H9 (cell line): ENCODE data around the gene GPR34. TPM values are rescaled to one million over a fixed set of nuclear protein-coding genes. Genes with fewer than 3 reads are reported as not detected.

ENCODE experiments used
- DNase-seq: peaks from one replicate; pipeline ENCODE4 v3.0.0-alpha.2; 2017
- H2AFZ ChIP-seq: one replicate; pipeline ENCODE4 v1.6.1; 2013; ENCODE audit warnings: mild to moderate bottlenecking, low read length, control low read depth, moderate library complexity
- H2AK5ac ChIP-seq: 2 replicates; pipeline ENCODE4 v1.6.1; 2013; ENCODE audit warnings: low read length, control low read depth, mixed read lengths; ENCODE audit not compliant: insufficient read length
- H2BK120ac ChIP-seq: one replicate; pipeline ENCODE4 v1.6.1; 2013; ENCODE audit warnings: low read depth, mild to moderate bottlenecking, low read length, control low read depth, inconsistent platforms; ENCODE audit not compliant: poor library complexity, severe bottlenecking
- H2BK12ac ChIP-seq: 2 replicates; pipeline ENCODE4 v1.6.1; 2013; ENCODE audit warnings: low read length, control low read depth, mixed read lengths, low read depth; ENCODE audit not compliant: insufficient read length
- H2BK15ac ChIP-seq: 2 replicates; pipeline ENCODE4 v1.6.1; 2013; ENCODE audit warnings: low read depth, low read length, control low read depth
- H2BK20ac ChIP-seq: one replicate; pipeline ENCODE4 v1.6.1; 2013; ENCODE audit warnings: low read depth, mild to moderate bottlenecking, low read length, control low read depth, inconsistent platforms; ENCODE audit not compliant: poor library complexity, severe bottlenecking
- H2BK5ac ChIP-seq: 2 replicates; pipeline ENCODE4 v1.6.1; 2013; ENCODE audit warnings: low read length, control low read depth, mixed read lengths; ENCODE audit not compliant: insufficient read length
- H3K14ac ChIP-seq: 2 replicates; pipeline ENCODE4 v1.6.1; 2013; ENCODE audit warnings: low read length, control low read depth; ENCODE audit not compliant: insufficient read depth
- H3K18ac ChIP-seq: 2 replicates; pipeline ENCODE4 v1.6.1; 2013; ENCODE audit warnings: low read depth, mild to moderate bottlenecking, mixed read lengths, low read length, control low read depth; ENCODE audit not compliant: insufficient read length
- H3K23ac ChIP-seq: 2 replicates; pipeline ENCODE4 v1.6.1; 2013; ENCODE audit warnings: low read length, control low read depth, mixed read lengths, low read depth; ENCODE audit not compliant: insufficient read length
- H3K23me2 ChIP-seq: 2 replicates; pipeline ENCODE4 v1.6.1; 2013; ENCODE audit warnings: low read depth, mild to moderate bottlenecking, mixed read lengths, low read length, control low read depth; ENCODE audit not compliant: insufficient read length, poor library complexity, severe bottlenecking
- H3K27ac ChIP-seq: 2 replicates; pipeline ENCODE4 v1.5.1; 2013; ENCODE audit warnings: low read length, control low read depth, mixed read lengths, low read depth; ENCODE audit not compliant: insufficient read length
- H3K27me3 ChIP-seq: 2 replicates; pipeline ENCODE4 v1.6.1; 2013; ENCODE audit warnings: low read length, control low read depth, inconsistent platforms; ENCODE audit not compliant: insufficient read depth
- H3K4ac ChIP-seq: 2 replicates; pipeline ENCODE4 v1.6.1; 2013; ENCODE audit warnings: low read depth, mild to moderate bottlenecking, control low read depth, inconsistent platforms, low read length, moderate library complexity
- H3K4me1 ChIP-seq: 2 replicates; pipeline ENCODE4 v1.6.1; 2013; ENCODE audit warnings: low read length, control low read depth, inconsistent platforms; ENCODE audit not compliant: insufficient read depth
- H3K4me2 ChIP-seq: 2 replicates; pipeline ENCODE4 v1.6.1; 2013; ENCODE audit warnings: low read length, control low read depth, mixed read lengths; ENCODE audit not compliant: insufficient read length, insufficient read depth
- H3K56ac ChIP-seq: 2 replicates; pipeline ENCODE4 v1.6.1; 2013; ENCODE audit warnings: low read depth, mild to moderate bottlenecking, mixed read lengths, low read length, control low read depth; ENCODE audit not compliant: insufficient read length
- H3K79me1 ChIP-seq: 2 replicates; pipeline ENCODE4 v1.6.1; 2013; ENCODE audit warnings: low read depth, mild to moderate bottlenecking, moderate library complexity, low read length, control low read depth, inconsistent platforms; ENCODE audit not compliant: insufficient read depth, poor library complexity, severe bottlenecking
- H3K79me2 ChIP-seq: 2 replicates; pipeline ENCODE4 v1.6.1; 2013; ENCODE audit warnings: low read length, control low read depth, inconsistent platforms; ENCODE audit not compliant: insufficient read depth
- H3K9ac ChIP-seq: 2 replicates; pipeline ENCODE4 v1.6.1; 2013; ENCODE audit warnings: low read length, control low read depth, mixed read lengths; ENCODE audit not compliant: insufficient read length; ENCODE audit errors: extremely low read depth
- H3K9me3 ChIP-seq: one replicate; pipeline ENCODE4 v1.6.1; 2013; ENCODE audit warnings: low read depth, low read length, inconsistent platforms; ENCODE audit not compliant: control insufficient read depth
- H3T11ph ChIP-seq: one replicate; pipeline ENCODE4 v1.6.1; 2013; ENCODE audit warnings: mild to moderate bottlenecking, low read length, control low read depth, inconsistent platforms
- H4K20me1 ChIP-seq: one replicate; pipeline ENCODE4 v1.6.1; 2013; ENCODE audit not compliant: control insufficient read depth, insufficient read length, insufficient read depth
- H4K5ac ChIP-seq: 2 replicates; pipeline ENCODE4 v1.6.1; 2013; ENCODE audit warnings: low read depth, mild to moderate bottlenecking, mixed read lengths, low read length, control low read depth; ENCODE audit not compliant: insufficient read length
- H4K8ac ChIP-seq: replicated peaks from 2 replicates; pipeline ENCODE4 v1.6.1; 2013; ENCODE audit warnings: low read length, control low read depth, mixed read lengths, low read depth; ENCODE audit not compliant: insufficient read length
- H4K91ac ChIP-seq: 2 replicates; pipeline ENCODE4 v1.6.1; 2013; ENCODE audit warnings: low read depth, mild to moderate bottlenecking, moderate library complexity, mixed read lengths, low read length, control low read depth; ENCODE audit not compliant: insufficient read length
- H3K27ac Mint-ChIP-seq, 3 experiments: 2 replicates in 2 of 3; 3 replicates in 1 of 3; pipeline ENCODE4 v1.8.0; 2020 to 2021; ENCODE audit warnings: mixed read lengths in 3 of 3, mild to moderate bottlenecking in 1 of 3, moderate library complexity in 1 of 3
- H3K27me3 Mint-ChIP-seq: 2 replicates; pipeline ENCODE4 v1.8.0; 2021; ENCODE audit warnings: low read depth, mild to moderate bottlenecking, moderate library complexity, mixed read lengths
- H3K36me3 Mint-ChIP-seq, 3 experiments: 2 replicates in 2 of 3; 3 replicates in 1 of 3; pipeline ENCODE4 v1.8.0; 2020 to 2021; ENCODE audit warnings: low read depth in 3 of 3, mixed read lengths in 3 of 3; ENCODE audit not compliant: insufficient read depth in 1 of 3
- H3K4me1 Mint-ChIP-seq, 2 experiments: 2 replicates each; pipeline ENCODE4 v1.8.0; 2020; ENCODE audit warnings: mixed read lengths in 2 of 2
- H3K4me3 Mint-ChIP-seq, 2 experiments: 2 replicates in 1 of 2; 3 replicates in 1 of 2; pipeline ENCODE4 v1.8.0; 2020 to 2021; ENCODE audit warnings: mild to moderate bottlenecking in 2 of 2, mixed read lengths in 2 of 2, moderate library complexity in 1 of 2
- H3K9me3 Mint-ChIP-seq, 2 experiments: 2 replicates in 1 of 2; 3 replicates in 1 of 2; pipeline ENCODE4 v1.8.0; 2020; ENCODE audit warnings: mild to moderate bottlenecking in 2 of 2, mixed read lengths in 2 of 2, moderate library complexity in 1 of 2
- WGBS: extraction: QIAGEN DNeasy Blood & Tissue Kit; methylation state at CpG from one replicate; pipeline ENCODE4 v1.1.7; 2013; ENCODE audit warnings: missing lambda C conversion rate, low lambda C conversion rate, mixed read lengths; ENCODE audit not compliant: insufficient read length; ENCODE audit errors: extremely low coverage; 5-methylcytosine and 5-hydroxymethylcytosine counted together
- total RNA-seq: library from RNA; stranded (reverse); gene quantifications from 2 replicates; pipeline ENCODE4 v1.2.1, GENCODE V29; 2021
- TF ChIP-seq, protein P1 (sequence below): fragments of 200-600 bp; sonication (generic); conservative IDR thresholded peaks from 3 replicates; pipeline ENCODE4 v1.8.0; 2021; ENCODE audit warnings: antibody characterized with exemption, mild to moderate bottlenecking

Gene GPR34
- total RNA-seq, 1 experiment from 2014 or later, result not detected

- H3K79me2 ChIP-seq, result no peaks in the 10 kb centered on the region
- no peak overlapping the region for H3K56ac ChIP-seq
- H3K9ac ChIP-seq, result no peak overlapping the region
- no peak overlapping the region for H2AFZ ChIP-seq
- TF ChIP-seq, protein P1, sequence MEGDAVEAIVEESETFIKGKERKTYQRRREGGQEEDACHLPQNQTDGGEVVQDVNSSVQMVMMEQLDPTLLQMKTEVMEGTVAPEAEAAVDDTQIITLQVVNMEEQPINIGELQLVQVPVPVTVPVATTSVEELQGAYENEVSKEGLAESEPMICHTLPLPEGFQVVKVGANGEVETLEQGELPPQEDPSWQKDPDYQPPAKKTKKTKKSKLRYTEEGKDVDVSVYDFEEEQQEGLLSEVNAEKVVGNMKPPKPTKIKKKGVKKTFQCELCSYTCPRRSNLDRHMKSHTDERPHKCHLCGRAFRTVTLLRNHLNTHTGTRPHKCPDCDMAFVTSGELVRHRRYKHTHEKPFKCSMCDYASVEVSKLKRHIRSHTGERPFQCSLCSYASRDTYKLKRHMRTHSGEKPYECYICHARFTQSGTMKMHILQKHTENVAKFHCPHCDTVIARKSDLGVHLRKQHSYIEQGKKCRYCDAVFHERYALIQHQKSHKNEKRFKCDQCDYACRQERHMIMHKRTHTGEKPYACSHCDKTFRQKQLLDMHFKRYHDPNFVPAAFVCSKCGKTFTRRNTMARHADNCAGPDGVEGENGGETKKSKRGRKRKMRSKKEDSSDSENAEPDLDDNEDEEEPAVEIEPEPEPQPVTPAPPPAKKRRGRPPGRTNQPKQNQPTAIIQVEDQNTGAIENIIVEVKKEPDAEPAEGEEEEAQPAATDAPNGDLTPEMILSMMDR, result no peak
- no peaks in the 10 kb centered on the region for H4K20me1 ChIP-seq
- H3K4me3 Mint-ChIP-seq, result no peak overlapping the region
- no peak overlapping the region for H4K5ac ChIP-seq
- H3K79me1 ChIP-seq, result no peaks in the 10 kb centered on the region
- H3K18ac ChIP-seq, result no peak overlapping the region
- WGBS, result no CpG with 5 or more reads among the region's 1 CpG
- no peak overlapping the region for H2BK12ac ChIP-seq
- H3K27me3 ChIP-seq, result no peaks in the 10 kb centered on the region
- H3K36me3 Mint-ChIP-seq, result peaks cover 5 to 11% (median 5%) of the 10 kb centered on the region in 3 experiments; a peak in 4 of 7 replicates
- peaks cover 14% of the 10 kb centered on the region; the same call in 1 of the 2 replicates for H3K4me1 ChIP-seq
- H2AK5ac ChIP-seq, result no peak overlapping the region
- H3K4me2 ChIP-seq, result no peak overlapping the region
- no peak overlapping the region for H3K23ac ChIP-seq
- H4K91ac ChIP-seq, result no peak overlapping the region
- H3K14ac ChIP-seq, result no peak overlapping the region; the same call in 1 of the 2 replicates
- no peak overlapping the region for H2BK20ac ChIP-seq
- H2BK5ac ChIP-seq, result no peak overlapping the region
- no peak overlapping the region for H3T11ph ChIP-seq
- H3K4me1 Mint-ChIP-seq, result peaks cover 21 to 37% of the 10 kb centered on the region in 2 experiments
- H3K9me3 ChIP-seq, result no peaks in the 10 kb centered on the region
- no peak for DNase-seq
- H3K9me3 Mint-ChIP-seq, result peaks cover 47 to 53% of the 10 kb centered on the region in 2 experiments
- no peak overlapping the region for H2BK15ac ChIP-seq
- H3K27ac Mint-ChIP-seq, result no peak overlapping the region
- no peak overlapping the region for H3K27ac ChIP-seq
- no peak overlapping the region for H2BK120ac ChIP-seq
- H3K27me3 Mint-ChIP-seq, result no peaks in the 10 kb centered on the region
- H4K8ac ChIP-seq, result no peak overlapping the region
- H3K23me2 ChIP-seq, result no peaks in the 10 kb centered on the region
- no peak overlapping the region for H3K4ac ChIP-seq
Measured at GRCh38 chrX:41707218-41707617, 18.4 kb downstream of the GPR34 start.
